ENCODE measurements around the gene TMEM178B. TPM values are rescaled to one million over a fixed set of nuclear protein-coding genes. Genes with fewer than 3 reads are reported as not detected.

TMEM178B gene
- total and polyA plus RNA-seq, 2 of the 13 experiments (the other 11 are each of a cell fraction or from before 2014, with no cell fraction given), result 0.01 to 0.02 TPM

DNA sequence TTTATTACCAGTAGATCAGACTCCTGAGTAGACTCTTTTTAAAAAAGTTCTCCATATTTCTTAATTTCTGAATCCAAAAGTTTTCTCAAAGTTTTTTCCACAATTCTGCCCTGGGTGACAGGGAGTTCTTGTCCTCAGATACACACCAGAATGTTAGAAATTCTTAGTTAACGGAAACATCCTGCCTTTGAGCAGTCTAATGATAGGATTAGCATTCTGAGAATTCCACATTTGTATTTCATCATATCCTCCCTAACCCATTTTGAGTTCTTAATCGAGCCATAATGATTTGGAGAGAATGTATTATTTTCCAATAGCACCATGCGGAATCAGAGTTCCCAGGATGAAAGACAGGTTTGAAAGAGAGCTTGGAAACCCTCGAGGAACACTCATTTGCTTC, 30.2 kb upstream of the TMEM178B start (continued):
- TF ChIP-seq ZNF160 (CRISPR knock-in tag; IDR thresholded peaks at IDR 0.05) (no peak), ATF1 (CRISPR knock-in tag; IDR thresholded peaks at IDR 0.05) (no peak), ZNF597 (CRISPR knock-in tag; IDR thresholded peaks at IDR 0.05) (no peak), LCORL (IDR thresholded peaks at IDR 0.05) (no peak), LCORL (CRISPR knock-in tag; IDR thresholded peaks at IDR 0.05) (no peak), NFYC (CRISPR knock-in tag; IDR thresholded peaks at IDR 0.05) (no peak), ZNF17 (CRISPR knock-in tag; IDR thresholded peaks at IDR 0.05) (no peak)

DNA sequence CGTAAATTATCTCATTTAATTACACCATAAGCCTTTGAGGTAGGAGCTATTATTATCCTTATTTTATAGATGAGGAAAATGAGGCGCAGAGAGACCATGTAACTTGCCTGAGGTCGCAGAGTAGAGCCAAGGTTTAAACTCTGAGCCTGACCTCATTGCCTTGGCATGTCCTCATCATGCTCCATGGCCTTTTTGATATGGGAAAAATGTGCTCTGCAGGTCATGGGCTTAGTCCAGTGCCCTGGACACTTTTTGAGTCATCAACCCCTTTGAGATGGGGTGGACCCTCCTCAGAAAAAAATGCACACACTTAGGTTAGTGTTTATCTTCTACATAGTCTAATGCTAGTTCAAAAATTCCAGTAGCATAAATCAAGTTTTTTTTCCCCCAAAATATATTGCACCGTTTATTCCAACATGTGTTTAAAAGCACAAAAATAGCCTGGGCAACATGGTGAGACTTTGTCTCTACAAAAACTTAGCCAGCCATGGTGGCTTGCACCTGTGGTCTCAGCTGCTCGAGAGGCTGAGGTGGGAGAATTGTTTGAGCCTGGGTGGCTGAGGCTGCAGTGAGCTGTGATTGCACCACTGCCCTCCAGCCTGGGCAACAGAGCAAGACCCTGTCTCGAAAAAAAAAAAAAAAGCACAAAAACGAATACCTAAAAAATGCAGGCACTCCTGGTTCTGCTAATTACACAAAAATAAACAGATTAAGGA, 28.6 kb upstream of the TMEM178B start:
- no peak for DNase-seq (ENCODE audit: low spot score)
- no peak for TF ChIP-seq ARID3A (IDR thresholded peaks at IDR 0.05; ENCODE audit: low read depth, low read length)
- TF ChIP-seq ZNF598 (CRISPR knock-in tag; IDR thresholded peaks at IDR 0.05; ENCODE audit: borderline replicate concordance), result no peak
- TF ChIP-seq SALL2 (CRISPR knock-in tag; IDR thresholded peaks at IDR 0.05), result no peak
- no peak for TF ChIP-seq ZNF337 (CRISPR knock-in tag; IDR thresholded peaks at IDR 0.05; ENCODE audit: borderline replicate concordance, low read depth)
- TF ChIP-seq TCF7L2 (IDR thresholded peaks at IDR 0.05; ENCODE audit: low read depth, low read length), result no peak
- no peak for TF ChIP-seq GMEB2 (CRISPR knock-in tag; IDR thresholded peaks at IDR 0.05; ENCODE audit: low read depth)
- TF ChIP-seq, protein P1, sequence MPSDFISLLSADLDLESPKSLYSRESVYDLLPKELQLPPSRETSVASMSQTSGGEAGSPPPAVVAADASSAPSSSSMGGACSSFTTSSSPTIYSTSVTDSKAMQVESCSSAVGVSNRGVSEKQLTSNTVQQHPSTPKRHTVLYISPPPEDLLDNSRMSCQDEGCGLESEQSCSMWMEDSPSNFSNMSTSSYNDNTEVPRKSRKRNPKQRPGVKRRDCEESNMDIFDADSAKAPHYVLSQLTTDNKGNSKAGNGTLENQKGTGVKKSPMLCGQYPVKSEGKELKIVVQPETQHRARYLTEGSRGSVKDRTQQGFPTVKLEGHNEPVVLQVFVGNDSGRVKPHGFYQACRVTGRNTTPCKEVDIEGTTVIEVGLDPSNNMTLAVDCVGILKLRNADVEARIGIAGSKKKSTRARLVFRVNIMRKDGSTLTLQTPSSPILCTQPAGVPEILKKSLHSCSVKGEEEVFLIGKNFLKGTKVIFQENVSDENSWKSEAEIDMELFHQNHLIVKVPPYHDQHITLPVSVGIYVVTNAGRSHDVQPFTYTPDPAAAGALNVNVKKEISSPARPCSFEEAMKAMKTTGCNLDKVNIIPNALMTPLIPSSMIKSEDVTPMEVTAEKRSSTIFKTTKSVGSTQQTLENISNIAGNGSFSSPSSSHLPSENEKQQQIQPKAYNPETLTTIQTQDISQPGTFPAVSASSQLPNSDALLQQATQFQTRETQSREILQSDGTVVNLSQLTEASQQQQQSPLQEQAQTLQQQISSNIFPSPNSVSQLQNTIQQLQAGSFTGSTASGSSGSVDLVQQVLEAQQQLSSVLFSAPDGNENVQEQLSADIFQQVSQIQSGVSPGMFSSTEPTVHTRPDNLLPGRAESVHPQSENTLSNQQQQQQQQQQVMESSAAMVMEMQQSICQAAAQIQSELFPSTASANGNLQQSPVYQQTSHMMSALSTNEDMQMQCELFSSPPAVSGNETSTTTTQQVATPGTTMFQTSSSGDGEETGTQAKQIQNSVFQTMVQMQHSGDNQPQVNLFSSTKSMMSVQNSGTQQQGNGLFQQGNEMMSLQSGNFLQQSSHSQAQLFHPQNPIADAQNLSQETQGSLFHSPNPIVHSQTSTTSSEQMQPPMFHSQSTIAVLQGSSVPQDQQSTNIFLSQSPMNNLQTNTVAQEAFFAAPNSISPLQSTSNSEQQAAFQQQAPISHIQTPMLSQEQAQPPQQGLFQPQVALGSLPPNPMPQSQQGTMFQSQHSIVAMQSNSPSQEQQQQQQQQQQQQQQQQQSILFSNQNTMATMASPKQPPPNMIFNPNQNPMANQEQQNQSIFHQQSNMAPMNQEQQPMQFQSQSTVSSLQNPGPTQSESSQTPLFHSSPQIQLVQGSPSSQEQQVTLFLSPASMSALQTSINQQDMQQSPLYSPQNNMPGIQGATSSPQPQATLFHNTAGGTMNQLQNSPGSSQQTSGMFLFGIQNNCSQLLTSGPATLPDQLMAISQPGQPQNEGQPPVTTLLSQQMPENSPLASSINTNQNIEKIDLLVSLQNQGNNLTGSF (CRISPR knock-in tag; IDR thresholded peaks at IDR 0.05), result no peak

More for the DNA sequence above, 28.6 kb upstream of the TMEM178B start:
- FAIRE-seq (no peak), ATAC-seq (no peak)
- Histone ChIP-seq H3K27me3 (ENCODE audit: control insufficient read depth in 1 of 2, insufficient read depth in 2 of 2, low read length in 2 of 2) (no peaks in the 10 kb centered on the region), H3K9ac (ENCODE audit: insufficient read depth, low read depth, low read length) (no peak overlapping the region), H3K9me3 (ENCODE audit: low read length) (no peaks in the 10 kb centered on the region), H3K36me3 (replicated peaks in 1 of 2; ENCODE audit: control insufficient read depth in 1 of 2, insufficient read depth in 2 of 2, low read length in 2 of 2) (no peaks in the 10 kb centered on the region), H3K79me2 (ENCODE audit: insufficient read depth, low read length) (no peaks in the 10 kb centered on the region), H2AFZ (ENCODE audit: low read length) (no peak overlapping the region), H3K4me1 (ENCODE audit: insufficient read depth, low read length) (peaks cover 22% of the 10 kb centered on the region), H3K27ac (ENCODE audit: extremely low read length, insufficient read depth, low read length) (no peak overlapping the region), H3K4me2 (ENCODE audit: low read depth, low read length) (no peak overlapping the region), H3K4me3 (replicated peaks in 1 of 3; ENCODE audit: insufficient read depth in 1 of 3, low read depth in 2 of 3, low read length in 3 of 3) (no peak overlapping the region), H4K20me1 (ENCODE audit: insufficient read depth, low read length) (no peaks in the 10 kb centered on the region)
- in situ Hi-C loops (cut with HindIII; ENCODE audit: extremely low pct_ligation_motif_present, low pct_unique_long_range_greater_than_20kb), result no loop called here
- ChIA-PET CTCF (ENCODE audit: low intra/inter-chr PET ratio, low total read pairs) (no interaction called here), POLR2A (no interaction called here)
- 18% methylated on average over 7 of the region's 7 CpGs for WGBS (ENCODE audit: low lambda C conversion rate)
- intact Hi-C loops (cut with micrococcal nuclease; ENCODE audit: unreplicated experiment), result no loop called here
- no TSS peak for BruUV-seq (replicated peaks)

Measured in HepG2 (cell line).